NCI-H345 treated with DMSO at 0.1 percent for 48 hours (cell line): ENCODE data around the gene MAN1A2.

Experiments
- DNase-seq: peaks from one replicate; lab custom pipeline; 2025; ENCODE audit not compliant: unreplicated experiment; lab: John Stamatoyannopoulos, UW

The MAN1A2 gene

DNA sequence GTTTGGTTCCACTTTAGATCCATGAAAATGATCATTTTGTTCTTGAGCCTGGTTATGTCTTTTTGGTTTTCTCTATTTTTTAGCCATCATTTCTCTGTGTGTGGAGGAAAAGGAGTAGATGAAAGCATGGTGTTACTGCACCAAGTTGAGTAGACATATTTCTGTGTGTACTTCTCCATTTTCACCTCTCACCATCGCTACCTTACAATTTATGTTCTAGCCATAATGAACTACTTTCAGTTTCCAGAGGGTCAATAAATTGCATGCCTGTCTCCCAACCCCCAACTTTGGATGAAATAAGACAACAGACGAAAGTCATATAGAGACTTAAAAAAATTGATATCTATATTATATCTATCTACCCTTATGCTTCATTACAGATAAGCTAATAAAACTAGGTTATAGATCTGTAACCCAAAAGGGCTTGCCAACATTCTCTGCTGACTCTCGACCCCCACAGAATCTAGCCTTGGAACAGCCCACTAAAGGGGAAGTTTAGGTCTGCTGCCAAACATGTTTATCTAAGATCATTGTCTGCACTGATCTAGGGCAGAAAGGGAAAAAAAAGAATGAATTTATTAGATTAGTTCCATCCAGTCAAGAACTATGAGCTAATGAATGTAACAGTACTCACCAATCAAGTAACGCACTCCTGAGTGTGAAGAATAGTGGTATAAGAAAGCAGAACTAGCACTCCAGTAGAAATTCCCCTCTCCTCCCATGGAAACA lies 7.5 kb upstream of the MAN1A2 start:
- no peak for DNase-seq

DNA sequence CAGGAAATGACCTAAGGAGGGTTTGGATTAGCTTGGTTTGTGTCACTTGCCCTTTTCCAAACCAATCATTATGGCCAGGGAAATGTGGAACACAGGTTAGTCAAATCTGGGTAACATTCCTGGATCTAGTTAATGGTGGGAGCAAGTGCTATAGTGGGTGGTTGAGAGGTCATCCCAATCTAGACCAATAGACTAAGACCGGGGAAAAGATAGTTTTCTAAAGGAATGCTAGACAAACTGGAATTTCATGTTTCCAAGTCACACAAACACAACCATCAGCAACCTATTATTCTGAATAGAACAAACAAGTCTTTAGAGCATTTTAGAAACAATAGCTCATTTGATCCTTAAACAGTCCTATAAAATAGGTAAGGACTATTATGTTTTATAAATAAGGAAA lies 4.3 kb upstream of the MAN1A2 start:
- DNase-seq: no peak

DNA sequence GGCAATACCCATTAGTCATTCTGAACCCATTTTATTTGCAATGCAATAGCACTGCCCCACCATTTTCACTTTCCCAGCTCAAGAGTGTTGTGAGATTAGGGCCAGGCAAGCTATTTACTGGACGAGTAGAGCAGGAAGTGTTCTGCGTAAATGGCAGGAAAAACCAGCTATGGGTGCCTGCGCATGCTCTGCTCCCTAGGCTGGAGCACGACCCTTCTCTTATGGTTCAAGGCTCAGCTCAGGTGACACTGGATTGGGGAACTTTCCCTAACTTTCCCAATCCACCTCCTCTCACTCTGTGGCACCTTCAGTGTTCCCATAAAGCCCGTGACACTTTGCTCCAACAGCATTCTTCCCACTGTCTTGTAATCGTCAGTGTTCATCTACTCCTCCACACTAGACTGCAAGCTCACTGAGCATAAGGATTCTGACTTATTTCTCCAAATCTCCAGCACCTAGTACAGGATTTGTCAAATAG lies 3.6 kb upstream of the MAN1A2 start:
- no peak for DNase-seq

DNA sequence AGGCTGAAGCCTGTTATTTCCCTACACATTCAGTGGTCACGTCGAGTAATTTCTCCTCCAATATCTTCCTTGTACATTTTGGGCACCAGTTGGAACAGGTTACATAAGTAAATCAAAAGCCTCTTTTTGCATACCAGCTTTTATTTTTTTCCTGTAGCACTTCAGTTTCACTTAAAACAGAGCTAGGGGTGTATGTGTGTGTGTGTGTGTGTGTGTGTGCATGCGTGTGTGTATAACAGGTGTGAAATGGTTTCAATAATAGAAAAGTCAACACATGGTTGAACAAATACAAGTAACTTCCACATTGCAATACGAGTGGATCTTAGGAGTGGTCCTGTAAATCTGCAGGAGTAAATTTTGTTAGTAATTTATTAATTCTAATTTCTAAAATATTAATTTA lies 3.0 kb upstream of the MAN1A2 start:
- DNase-seq: no peak

DNA sequence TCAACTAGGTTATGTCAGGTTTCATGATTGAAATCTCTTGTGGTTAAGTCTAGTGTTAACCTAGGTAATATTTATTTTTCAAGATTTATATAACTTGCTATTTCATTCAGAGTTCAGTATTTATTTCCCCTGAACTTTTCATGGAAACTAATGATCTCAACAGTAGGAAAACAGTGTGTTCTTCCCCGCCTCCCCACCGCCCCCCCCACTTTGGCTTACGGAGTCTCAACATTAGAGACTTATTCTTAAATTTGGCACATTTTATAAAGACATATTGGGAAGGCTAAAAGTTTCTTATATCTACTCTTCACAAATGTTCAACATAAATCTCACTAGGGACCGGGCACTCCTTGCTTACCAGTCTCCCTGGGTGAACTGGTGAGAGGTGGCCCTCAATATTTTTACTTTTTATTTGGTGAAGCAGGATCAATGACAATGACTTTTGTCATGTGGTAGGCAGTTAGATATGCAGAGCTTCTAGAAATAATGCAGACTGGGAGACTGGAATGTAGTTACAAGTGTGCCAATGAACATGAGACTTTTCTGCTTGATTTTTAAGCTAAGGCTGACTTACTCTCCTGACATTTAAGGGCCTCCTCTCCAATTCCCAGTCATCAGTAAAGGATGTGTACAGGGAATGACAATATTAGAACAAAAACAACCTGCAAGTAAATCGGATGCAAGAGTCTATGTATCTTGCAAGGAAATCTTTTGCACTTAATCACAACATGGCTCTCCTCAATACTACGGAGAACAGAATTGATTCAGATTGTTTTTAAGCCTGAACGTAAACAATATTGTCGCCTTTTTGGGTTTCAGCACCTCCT lies 1.7 kb upstream of the MAN1A2 start:
- no peak for DNase-seq

DNA sequence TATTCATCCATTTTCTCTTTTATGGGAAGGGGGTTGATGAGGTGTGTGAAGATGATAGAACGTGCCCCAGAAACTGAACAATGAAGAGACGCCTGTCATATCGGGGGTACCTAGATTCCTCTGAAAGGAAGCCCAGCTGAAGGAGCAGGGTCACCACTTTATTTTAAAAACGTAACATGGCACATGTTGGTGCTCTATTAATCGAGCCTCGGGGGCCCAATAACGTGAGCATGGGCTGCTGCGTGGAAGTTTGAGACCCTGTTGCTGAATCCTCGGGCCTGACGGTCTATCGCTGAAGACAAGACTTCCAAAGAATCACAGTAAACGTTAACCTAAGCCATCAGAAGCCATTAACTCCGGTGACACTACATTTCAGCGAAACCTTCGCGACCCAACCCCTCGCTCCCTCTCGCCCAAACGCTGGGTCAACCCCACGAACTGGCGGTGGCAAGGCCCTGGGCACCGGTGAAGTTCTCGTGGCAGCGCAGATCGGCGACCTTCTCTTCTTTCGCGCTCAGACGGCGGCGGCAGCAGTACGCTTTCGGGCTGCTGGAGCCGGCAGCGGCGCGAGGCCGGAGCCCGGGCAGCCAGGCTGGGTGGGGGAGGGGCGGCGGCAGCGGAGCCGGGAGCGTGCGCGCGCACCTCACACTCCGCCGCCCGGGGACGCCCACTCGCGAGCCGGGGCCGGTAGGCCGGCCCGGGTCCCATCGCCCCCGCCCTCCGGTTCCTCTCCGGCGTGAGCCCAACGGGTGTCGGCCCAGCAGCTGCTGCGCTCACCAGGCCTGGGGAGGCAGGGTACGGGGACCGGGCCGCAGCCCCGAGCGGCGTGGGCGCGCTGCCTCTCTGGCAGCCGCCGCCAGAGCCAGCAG lies 838 bp upstream of the MAN1A2 start:
- DNase-seq: peak; percentile 47

DNA sequence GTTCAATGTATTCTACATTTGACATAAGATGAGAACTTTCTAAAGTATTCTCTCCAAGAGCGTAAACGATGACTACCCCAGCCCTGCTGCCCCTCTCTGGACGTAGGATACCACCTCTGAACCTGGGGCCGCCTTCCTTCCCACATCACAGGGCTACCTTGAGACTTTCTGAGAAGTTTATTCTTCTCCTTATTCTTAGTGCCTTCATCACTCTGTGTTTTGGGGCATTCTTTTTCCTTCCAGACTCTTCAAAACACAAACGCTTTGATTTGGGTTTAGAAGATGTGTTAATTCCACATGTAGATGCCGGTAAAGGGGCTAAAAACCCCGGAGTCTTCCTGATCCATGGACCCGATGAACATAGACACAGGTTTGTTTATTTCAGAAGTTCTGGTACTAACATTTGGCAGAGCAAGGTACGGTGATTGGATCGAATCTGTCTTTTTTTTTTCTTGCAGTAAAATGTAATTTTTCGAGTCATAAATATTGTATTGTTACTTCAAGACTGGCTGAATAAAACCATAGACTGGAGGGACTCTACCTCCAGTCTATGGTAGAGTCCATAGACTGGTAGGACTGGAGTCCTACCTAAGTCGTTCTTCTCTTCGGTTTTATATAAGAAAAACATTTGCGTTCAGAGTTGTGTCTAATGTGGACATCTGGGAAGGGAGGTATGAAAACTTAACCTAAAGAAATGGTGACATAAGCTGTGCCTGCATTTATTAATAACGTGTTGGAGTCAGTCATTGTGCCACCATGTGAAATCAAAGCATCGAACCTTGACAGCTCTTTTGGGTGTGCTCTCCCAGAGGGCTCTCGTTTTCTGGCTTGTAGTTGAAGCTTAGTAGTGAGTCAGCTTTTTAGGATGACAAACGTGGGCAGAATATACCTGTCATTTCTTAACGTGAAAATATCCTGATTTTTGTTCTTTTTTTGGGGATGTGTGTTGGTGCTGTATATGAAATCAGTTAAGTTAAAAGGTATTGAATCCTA lies 1.2 kb downstream of the MAN1A2 start:
- no peak for DNase-seq

DNA sequence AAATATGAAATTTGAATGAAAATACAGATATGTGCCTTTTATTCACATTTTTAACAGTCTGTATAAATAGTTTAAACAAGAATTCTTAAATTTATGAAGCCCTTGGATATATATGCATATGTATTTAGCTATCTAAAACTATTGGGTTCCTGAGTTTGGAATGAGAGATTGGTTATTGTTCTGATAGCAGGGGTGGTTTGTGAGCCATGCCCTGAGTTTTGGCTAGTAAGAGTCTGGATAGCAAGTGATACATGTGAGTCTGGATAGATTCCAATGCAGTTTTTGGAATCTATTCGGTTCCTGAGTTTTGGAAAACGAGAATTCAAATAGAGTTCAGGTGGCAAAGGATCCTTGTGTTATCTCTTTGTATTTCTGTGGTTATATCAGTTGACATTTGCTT lies 2.8 kb downstream of the MAN1A2 start:
- no peak for DNase-seq

DNA sequence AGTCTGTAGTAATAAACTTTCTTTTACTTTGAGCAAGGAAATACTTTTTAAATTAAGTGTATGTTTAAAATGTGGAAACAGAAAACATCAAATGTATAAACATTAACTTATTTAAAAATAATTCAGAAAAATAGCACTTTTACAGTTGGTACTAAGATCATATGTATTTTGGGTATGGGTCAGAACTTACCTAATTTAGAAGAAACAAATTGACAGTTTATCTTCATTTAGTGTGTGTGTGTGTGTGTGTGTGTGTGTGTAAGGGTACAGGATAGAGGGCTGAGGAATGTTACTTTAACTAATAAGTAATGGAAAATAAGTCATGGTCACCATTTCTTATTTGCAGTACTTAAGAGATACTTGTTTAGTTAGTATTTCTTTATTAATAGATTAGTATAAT lies 3.3 kb downstream of the MAN1A2 start:
- DNase-seq: no peak

DNA sequence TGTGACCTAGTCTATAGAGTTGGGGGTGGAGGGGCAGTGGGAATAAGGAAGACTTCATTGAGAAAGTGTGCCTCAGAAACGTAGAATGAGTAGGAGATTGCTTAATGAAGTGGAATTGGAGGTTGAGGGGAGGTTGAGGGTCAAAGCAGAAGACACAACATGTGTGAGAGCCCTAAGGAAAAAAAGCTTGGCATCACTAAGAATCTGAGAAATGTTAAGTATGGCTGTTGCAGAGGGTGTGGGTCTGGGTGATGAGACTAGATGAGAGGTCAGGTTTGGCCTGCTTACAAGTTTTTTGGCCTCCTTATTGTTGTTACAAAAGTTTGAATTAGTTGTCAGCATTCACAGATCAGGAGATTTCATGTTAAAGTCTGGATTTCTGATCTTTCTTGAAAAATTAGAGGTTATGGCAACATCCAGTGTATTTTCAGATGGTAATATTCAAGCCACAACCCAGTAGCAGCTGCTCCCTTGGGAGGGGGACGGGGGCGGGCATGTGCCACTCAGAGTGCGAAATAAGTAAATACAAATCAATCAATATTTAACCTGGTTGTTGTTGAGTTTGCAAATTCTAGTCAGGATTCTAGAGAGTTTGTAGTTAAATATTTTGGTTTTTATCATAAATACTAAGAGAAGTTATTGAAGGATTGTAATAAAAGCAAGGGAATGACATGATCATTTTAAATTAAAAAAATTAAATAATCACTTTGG lies 4.3 kb downstream of the MAN1A2 start:
- DNase-seq: no peak

DNA sequence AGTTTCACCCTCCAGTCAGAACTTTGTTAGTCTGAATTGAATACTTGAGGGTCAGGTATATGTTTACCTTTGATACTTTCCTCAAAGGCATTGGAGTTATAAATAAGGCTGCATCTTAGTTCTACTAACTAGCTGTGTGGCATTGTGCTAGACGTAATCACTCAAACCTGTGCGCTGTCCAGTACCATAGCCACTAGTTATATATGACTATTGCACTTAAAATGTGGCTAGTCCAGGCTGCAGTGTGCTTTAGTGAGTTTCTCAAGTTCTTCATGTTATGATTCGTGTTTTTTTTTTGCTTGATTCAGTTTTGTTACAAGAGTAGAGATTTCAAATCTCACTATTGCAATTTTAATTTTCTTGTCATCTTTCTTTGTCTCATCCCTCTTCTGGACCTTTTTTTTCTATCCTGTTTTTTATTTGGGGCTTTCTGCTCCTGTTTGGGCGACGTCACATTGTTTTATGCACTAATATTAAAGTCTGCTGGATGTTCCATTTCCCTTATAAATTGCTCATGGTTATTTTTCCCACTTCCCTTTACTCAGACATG lies 5.7 kb downstream of the MAN1A2 start:
- DNase-seq: no peak

DNA sequence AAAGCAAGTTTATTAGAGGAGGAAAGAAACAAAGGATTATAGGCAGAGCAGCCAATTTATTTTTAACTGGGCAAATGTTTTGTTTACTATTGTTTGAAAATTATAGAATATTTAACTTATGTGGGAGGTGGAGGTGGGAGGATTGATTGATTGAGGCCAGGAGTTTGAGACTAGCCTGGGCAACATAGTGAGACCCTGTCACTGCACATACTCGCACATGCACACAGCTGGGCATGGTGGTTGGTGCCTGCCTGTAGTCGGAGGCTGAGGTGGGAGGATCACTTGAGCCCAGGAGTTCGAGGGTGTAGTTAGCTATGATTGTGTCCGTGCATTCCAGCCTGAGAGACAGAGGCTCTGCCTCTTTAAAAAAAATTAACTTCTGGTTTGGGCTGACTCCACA lies 6.7 kb downstream of the MAN1A2 start:
- DNase-seq: no peak

DNA sequence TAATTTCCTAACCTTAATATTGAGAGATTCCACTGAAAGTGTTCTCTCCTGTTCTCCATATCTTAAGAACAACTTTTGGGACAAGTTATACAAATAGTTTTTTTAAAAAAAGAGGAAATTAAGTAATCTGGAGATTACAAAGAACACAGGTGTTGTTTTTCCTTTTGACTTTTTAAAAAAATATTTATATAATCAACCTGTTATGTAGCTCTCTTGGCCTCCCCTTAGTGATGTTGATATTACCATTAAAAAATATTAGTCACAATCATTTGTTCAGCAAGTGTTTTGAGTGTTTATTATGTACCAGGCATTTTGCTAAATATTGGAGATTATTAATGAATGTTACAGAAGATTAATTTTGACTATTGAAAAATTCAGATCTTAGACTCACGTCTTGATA lies 8.1 kb downstream of the MAN1A2 start:
- DNase-seq: no peak

DNA sequence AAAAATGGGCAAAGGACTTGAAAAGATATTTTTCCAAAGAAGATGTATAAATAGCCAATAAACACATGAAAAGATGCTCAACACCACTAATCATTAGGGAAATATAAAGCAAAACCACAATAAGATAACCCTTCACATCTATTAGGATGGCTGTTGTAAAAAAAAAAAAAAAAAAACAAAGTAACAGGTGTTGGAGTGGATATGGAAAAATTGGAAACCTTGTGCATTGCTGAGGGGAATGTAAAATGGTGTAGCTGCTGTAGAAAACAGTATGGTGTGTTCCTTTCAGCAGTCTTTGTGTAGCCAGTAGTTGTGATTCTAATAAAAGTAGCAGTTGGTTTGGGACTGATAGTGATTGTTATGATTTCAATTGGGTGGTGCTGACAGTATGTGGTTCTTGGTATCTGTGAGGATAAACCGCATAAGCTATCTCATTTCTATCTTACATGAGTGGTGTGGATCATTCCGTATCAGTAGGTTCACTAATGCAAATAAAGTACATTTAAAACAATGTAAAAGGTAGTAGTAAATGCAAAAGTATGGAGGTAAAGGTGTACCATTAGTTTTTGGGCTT lies 19.9 kb downstream of the MAN1A2 start:
- DNase-seq: no peak

DNA sequence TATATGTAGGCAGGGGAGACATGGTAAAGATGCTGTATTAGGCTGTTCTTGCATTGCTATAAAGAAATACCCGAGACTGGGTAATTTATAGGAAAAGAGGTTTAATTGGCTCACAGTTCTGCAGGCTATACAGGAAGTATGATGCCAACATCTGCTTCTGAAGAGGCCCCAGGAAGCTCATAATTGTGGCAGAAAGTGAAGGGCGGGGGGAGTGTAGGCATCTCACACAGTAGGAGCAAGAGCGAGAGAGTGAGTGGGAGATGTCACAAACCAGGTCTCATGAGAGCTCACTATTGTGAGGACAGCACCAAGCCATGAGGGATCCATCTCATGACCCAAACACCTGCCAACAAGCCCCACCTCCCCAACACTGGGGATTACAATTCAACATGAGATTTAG lies 21.1 kb downstream of the MAN1A2 start:
- DNase-seq: no peak

DNA sequence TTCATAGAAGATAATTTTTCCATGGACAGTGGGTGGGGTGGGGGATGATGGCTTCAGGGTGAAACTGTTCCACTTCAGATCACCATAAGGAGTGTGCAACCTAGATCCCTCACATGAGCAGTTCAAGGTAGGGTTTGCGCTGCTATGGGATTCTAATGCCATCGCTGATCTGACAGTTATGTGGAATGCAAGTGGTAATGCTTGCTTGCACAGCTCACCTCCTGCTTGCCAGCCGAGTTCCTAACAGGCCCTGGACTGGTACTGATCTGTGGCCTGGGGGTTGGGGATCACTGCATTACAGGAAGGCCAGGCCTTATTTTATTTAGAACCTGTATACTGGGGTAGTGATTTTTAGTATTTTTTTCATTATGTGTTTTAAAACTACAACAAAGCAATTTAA lies 22.0 kb downstream of the MAN1A2 start:
- no peak for DNase-seq

DNA sequence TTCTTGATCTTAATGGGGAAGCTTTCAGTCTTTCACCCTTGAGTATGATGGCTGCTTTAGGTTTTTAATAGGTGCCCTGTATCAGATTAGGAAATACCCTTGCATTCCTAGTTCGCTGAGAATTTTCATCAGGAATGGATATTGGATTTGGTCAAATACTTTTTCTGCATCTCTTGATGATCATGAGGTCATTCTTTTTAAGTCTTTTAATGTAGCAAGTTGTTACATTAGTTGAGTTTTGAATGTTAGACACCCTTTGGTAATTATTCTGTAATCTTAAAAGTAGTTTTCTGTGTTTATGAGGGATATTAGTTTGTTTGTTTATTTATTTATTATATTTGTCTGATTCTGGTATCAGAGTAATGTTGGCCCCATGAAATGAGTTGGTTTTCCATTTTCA lies 22.5 kb downstream of the MAN1A2 start:
- no peak for DNase-seq

DNA sequence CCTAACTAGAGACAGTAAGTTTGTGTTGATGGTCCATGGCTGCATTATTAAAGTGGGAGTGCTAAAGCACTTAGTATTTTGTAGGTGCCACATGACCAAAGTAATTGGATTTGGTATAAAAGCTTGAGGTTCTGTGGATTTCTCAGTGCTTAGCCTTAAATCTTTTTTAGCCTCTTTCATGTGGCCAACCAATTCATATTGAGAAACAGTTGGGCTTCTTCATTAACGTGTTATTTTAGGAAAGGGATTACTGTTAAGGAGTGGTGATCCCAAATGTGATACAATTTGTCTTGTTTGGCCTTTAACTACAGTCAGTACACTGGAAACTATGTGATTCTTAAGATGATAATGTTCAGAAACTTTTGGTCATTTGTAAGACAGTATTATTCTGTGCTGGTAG lies 25.5 kb downstream of the MAN1A2 start:
- DNase-seq: no peak

DNA sequence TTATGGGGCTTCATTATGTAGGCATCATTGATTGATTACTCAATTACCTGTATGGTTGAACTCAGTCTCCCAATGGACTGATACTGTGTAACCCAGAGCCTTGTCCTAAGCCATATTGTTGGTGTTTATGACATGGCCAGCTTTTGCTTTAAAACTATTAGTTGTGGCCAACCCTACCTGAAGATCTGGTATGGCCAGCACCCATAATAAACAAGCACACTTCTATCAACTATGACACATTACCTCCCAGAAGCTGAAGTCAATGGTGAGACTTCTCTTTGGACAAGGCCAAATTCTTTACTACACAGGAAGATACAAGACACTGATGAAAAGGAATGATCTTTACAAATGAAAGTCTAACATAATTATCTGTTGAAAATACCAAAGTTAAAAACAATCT lies 28.8 kb downstream of the MAN1A2 start:
- no peak for DNase-seq
